SIG-M5 treated with dmso at 0.1 percent for 504 hours (cell line): ENCODE measurements around the gene MLX.
"Not testable (repeated sequence)": the region's sequence is repeated elsewhere in the genome, so short reads cannot be mapped to it uniquely, and the experiment has no call there.

Experiments
- DNase-seq: peaks from one replicate; lab custom pipeline; 2025; ENCODE audit not compliant: unreplicated experiment; lab: John Stamatoyannopoulos, UW

The MLX gene

GRCh38 chr17:42577532-42578281 is 10.8 kb downstream of the MLX start, which contains the start of gene PSMC3IP:
TSS of gene PSMC3IP (minus strand) at chr17:42577729. CDS start at chr17:42577686, 43 bp downstream.
- DNase-seq: peak; percentile 98

GRCh38 chr17:42578282-42578869 is 11.5 kb downstream of the MLX start:
- DNase-seq: peak; percentile 89

- peak; percentile 45 for DNase-seq
Observed at GRCh38 chr17:42579794-42580551, 13.1 kb downstream of the MLX start.

- DNase-seq: no peak
Observed at GRCh38 chr17:42581744-42582270, 14.9 kb downstream of the MLX start.

- peak; percentile 54 for DNase-seq
Observed at GRCh38 chr17:42584880-42585279, 18.0 kb downstream of the MLX start.

- no peak for DNase-seq
Observed at GRCh38 chr17:42585353-42585752, 18.5 kb downstream of the MLX start.

GRCh38 chr17:42586514-42587230 is 19.8 kb downstream of the MLX start:
- no peak for DNase-seq

- DNase-seq: no peak
Observed at GRCh38 chr17:42590886-42591285, 24.0 kb downstream of the MLX start.

- no peak for DNase-seq
Observed at GRCh38 chr17:42591411-42591810, 24.5 kb downstream of the MLX start.

- no peak for DNase-seq
Observed at GRCh38 chr17:42596386-42596785, 29.5 kb downstream of the MLX start.

- no peak for DNase-seq
Observed at GRCh38 chr17:42598905-42599304, 32.0 kb downstream of the MLX start.

GRCh38 chr17:42603318-42603717 is 36.4 kb downstream of the MLX start:
- DNase-seq: no peak

GRCh38 chr17:42607769-42608168 is 40.9 kb downstream of the MLX start:
- no peak for DNase-seq

GRCh38 chr17:42608305-42609181 is 41.6 kb downstream of the MLX start:
- DNase-seq: no peak

GRCh38 chr17:42609182-42609813 is 42.4 kb downstream of the MLX start, which contains the start of the genes RETREG3 and TUBG1:
TSS of gene RETREG3 (minus strand) at chr17:42609374. CDS start at chr17:42609324, 50 bp downstream.
TSS of gene TUBG1 (plus strand) at chr17:42609683. CDS start at chr17:42609738, 55 bp downstream.
- peak; percentile 99 for DNase-seq

- not testable (repeated sequence) for DNase-seq
Observed at GRCh38 chr17:42609814-42610801, 43.2 kb downstream of the MLX start.

- no peak for DNase-seq
Observed at GRCh38 chr17:42612013-42612412, 45.1 kb downstream of the MLX start.

- DNase-seq: no peak
Observed at GRCh38 chr17:42613699-42614295, 46.9 kb downstream of the MLX start.
